ENCODE results near the gene ZNF747.
"Not testable (repeated sequence)": the region's sequence is repeated elsewhere in the genome, so short reads cannot be mapped to it uniquely, and the experiment has no call there.

Gene ZNF747

DNA sequence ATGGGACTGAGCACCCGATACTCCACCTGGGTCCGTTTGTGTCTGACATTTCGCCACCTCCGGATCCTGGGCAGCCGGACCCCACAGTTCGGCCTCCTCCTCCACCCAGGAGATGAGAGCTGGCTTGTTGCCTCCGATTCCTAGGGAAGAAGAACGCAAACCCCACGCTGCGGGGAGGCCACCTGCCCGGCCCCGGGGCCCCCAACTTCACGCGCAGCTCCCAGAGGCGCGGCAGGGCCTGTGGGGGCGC lies 23.0 kb upstream of the ZNF747 start:
- DNase-seq: peak; percentile 64

DNA sequence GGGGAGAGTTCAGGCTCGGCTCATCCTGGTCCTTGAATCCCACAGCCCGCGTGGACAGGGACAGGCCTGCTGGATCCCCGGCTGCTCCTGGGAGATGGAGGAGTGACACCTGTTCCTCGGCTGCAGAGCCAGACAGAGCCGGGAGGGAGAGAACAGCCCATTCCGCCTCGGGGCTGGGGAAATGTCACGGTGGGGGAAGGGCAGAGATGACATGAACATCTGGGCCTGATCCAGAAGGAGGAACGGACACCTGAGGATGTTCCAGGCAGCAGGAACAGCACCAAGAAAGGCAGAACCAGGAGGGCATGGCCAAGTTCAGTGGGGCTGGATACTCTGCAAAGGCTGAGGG lies 21.4 kb upstream of the ZNF747 start:
- no peak for DNase-seq

DNA sequence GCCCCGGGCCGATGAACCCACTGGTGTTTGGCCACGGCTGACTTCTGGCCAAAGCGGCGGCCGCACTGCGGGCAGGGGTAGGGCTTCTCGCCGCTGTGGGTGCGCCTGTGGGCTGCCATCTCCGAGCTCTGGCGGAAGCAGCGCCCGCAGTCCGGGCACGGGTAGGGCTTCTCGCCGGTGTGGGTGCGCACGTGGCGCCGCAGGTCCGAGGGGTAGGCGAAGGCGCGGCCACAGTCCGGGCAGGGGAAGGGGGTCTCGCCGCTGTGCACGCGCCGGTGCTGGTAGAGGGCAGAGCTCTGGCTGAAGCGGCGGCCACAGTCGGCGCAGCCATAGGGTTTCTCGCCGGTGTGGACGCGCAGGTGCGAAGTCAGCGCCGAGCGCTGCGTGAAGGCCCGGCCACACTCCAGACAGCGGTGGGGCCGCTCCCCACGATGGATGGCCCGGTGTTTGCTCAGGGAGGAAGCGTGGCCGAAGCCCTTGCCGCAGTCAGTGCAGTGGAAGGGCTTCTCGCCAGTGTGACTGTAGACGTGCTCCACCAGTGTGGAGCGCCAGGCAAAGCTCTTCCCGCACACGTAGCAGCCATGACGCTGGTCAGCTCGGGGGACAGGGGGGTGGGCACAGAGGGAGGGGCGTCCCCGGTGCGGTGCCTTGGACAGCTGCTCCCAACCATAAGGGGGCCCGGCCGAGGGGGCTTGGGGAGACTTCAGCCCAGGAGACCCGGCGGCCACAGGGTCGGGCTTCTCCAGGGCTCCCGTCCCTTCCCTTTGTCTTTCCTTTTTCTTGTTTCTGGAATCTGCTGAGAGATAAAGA lies 20.9 kb upstream of the ZNF747 start:
- DNase-seq: no peak

DNA sequence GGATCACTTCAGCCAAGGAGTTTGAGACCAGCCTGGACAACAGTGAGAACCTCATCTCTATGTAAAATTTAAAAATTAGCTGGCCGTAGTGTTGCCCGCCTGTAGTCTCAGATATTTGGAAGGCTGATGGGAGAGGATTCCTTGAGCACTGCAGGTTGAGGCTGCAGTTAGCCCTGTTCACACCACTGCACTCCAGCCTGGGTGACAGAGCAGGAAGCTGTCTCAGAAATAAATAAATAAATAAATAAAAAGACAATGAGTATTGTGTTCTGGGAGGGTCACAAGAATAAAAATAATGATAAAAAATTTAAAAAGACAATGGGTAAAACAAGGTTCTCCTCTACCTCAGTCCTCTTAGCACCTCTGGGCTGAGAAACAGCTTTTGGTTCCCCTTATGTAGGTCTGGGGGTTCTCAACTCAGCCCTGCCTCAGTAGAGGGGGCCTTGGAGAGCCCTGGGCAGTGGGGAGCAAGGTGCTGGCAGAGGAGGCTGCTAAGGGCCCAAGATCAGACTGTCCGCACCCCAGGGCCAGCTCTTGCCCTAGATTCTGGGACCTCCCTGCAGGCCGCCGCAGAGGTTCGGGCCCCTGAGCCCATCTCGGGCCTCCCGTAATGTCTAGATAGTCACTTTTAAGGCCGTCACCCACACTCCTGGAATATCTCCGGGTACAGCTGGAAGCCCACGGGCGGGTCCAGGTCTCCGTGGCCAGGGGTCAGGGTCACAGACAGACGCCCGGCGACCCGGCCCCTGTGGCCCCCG lies 20.1 kb upstream of the ZNF747 start:
- DNase-seq: no peak

DNA sequence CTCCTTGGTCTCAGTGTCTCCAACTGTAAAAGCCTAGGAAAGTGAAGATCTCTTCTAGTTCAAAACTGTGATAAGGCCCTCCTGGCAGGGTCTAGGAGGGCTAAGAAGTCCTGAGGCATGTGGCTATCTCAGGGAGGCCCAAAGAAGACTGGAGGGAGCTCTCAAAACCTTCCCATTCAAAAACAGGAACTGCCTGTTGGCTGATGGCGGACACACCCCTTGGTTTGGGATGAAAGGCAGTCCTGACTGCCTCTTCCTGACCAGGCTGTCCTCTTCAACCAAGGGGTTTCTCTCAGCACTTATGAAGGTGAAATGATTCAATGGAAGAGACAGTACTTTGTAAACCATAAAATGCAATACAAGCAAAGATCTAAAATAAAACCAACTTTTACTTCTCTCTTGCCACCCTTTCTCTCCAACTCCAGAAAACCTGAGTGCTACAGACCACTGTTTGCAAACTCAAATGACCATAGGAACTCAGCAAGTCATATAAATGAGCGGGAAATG lies 18.8 kb upstream of the ZNF747 start:
- DNase-seq: peak; percentile 88

DNA sequence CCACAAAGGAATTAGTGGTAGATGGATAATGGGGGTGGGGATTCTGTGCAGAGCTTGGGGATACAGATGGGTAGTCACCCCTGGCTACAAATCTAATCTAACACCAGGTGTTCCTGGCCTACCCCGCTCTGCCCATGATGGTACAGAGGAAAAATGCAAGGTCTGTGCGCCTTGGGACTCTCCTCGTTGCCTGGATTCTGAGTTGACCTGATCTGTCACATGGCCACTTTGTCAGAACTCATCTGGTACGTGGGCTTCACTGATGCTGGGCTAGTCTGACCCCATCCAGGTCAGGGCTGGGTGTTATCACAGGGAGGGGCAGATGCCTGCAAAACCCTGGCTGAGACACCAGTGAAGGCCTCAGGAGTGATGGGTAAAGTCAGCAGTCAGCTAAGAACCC lies 18.3 kb upstream of the ZNF747 start:
- no peak for DNase-seq

DNA sequence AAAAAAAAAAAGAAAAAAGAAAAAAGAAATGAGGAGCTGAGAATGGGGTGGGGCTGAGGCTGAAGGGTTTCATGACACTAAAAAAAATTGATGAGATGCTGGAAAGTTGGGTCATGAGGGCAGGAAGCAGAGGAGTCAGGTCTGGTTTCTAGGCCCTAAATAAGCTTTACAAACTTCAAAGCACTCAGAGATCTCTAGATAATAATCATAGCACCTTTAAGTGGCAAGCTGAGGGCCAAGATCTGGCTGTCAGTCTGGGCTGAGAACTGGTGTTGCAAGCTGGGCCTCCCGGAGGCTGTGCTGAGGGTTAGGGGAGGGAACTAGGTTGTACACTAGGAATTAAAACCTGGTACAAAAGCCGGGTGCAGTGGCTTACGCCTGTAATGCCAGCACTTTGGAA lies 17.1 kb upstream of the ZNF747 start:
- DNase-seq: no peak

DNA sequence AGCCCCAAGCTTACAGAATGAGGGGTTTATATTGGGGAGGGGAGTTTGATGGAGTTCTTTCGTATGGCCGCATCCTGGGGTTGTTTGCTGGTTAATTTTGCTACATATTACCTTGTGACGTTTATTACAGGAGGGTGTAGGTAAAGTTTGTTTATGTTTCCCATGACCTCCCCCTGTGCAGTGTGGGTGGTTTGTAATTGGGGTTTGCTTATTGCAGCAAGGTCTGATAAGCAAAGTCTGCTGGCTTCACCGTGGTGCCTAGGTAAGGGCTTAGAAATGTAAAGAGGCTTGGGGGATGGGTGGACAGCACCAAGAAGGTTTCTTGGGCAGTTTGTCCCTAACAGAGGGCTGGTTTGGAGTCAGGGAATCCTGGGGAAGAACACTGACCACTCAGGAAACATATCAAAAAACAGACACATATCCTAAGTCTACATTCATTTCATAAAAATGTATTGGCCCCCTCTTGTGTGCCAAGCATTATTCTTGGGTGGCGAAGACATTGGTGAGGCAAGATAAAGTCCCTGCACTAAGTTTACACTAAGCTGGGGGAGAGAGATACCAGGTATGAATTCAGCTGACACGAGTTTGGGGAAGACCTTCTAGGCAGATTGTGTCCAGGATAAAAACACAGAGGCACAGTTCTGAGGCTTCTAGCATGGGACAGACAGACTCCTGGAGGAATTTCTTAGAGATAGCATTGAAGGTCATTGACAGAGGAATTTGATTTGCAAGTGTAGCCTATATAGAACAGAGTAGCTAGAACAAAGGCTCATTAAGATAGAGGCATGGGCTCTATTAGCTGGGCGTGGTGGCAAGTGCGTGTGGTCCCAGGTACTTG lies 14.0 kb upstream of the ZNF747 start:
- DNase-seq: peak; percentile 55

DNA sequence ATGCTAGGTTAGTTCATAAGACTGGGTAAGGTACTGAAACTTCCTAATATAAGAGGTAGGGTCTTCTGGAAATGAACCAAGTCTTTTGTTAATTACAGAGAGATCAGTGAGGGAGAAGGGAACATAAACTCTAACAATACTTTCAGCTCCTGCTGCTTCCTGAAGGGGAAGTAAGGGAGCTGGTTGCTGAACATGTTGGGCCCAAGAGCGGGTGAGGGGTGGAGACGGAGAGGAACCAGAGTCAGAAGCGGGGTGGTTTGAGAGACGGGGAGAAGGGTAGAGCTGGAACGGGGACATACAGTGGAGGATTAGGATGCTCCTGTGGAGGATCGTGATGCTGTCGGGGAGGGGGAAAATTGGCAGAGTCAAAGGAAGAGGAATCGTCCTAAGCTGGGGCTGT lies 11.5 kb upstream of the ZNF747 start:
- no peak for DNase-seq

DNA sequence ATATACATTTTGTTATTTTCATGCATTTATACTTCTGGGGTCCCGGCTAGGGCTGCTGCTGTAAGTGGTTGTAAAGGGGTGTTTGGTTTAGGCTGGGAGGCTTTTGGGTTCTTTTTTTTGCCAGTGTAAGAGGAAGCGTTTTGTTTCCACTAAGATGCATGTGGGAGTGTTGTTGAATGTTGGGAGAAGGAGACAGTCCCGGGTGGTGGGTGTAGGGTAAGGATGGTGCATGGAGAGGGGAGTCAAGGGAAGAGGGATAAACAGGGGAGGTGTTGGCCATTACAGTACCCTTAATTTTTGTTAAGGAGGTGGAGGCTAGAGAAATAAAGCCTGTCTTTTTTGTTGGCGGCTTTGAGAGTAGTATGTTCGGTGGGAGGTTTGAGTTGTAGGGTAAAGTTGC lies 8.4 kb upstream of the ZNF747 start:
- DNase-seq: no peak

DNA sequence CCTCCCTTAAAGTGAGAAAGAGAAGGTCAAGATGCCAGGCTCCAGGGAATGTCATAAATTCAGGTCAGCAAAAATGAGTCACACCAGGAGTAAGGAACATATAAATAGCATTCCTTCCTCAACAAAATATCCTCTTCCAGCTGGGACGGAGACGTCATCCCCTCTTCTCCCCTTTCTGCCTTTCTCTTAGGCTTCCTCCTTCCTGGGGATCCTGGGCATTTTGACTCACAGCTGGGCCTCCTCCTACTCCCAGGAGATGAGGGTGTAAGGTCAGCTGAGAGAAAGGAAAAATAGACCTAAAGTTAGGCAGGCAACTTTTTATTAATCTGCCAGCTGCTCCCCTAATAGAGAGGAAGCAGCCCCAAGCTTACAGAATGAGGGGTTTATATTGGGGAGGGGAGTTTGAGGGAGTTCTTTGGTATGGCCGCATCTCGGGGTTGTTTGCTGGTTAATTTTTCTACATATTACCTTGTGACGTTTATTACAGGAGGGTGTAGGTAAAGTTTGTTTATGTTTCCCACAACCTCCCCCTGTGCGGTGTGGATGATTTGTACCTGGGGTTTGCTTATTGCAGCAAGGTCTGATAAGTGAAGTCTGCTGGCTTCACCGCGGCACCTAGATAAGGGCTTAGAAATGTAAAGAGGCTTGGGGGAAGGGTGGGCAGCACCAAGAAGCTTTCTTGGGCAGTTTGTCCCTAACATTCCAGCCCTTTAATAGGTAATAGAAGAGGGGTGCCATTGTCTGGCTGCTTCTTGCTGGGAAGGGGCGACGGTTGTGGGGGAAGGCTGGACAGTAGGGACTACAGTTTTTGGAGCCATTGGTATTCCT lies 7.1 kb upstream of the ZNF747 start:
- DNase-seq: peak; percentile 82

DNA sequence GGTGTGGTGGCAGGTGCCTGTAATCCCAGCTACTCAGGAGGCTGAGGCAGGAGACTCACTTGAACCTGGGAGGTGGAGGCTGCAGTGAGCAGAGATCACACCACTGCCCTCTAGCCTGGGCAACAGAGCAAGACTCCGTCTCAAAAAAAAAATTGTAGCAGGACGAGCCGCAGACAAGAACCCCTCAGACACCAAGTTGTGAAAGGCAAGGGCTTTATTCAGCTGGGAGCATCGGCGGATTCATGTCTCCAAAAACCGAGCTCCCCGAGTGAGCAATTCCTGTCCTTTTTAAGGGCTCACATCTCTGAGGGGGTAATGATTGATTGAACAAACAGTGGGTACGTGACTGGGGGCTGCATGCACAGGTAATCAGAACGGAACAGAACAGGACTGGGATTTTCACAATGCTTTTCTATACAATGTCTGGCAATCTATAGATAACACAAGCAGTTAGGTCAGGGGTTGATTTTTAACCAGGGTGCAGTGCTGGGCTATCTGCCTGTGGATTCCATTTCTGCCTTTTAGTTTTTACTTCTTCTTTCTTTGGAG lies 6.3 kb upstream of the ZNF747 start:
- DNase-seq: peak; percentile 90

DNA sequence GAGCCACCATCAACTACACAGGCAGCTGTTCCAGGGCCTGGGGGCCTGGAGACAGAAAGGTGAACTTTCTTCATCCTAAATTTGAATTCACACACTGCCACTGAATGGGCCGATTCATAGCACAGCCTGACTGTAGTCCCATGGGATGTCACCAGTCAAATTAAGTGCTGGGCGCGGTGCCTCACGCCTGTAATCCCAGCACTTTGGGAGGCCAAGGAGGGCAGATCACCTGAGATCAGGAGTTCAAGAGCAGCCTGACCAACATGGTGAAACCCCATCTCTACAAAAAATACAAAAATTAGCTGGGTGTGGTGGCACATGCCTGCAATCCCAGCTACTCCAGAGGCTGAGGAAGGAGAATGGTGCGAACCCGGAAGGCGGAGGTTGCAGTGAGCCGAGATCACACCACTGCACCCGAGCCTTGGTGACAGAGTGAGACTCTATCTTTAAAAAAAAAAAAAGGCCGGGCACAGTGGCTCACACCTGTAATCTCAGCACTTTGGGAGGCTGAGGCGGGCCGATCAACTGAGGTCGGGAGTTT lies 5.4 kb upstream of the ZNF747 start:
- DNase-seq: not testable (repeated sequence)

DNA sequence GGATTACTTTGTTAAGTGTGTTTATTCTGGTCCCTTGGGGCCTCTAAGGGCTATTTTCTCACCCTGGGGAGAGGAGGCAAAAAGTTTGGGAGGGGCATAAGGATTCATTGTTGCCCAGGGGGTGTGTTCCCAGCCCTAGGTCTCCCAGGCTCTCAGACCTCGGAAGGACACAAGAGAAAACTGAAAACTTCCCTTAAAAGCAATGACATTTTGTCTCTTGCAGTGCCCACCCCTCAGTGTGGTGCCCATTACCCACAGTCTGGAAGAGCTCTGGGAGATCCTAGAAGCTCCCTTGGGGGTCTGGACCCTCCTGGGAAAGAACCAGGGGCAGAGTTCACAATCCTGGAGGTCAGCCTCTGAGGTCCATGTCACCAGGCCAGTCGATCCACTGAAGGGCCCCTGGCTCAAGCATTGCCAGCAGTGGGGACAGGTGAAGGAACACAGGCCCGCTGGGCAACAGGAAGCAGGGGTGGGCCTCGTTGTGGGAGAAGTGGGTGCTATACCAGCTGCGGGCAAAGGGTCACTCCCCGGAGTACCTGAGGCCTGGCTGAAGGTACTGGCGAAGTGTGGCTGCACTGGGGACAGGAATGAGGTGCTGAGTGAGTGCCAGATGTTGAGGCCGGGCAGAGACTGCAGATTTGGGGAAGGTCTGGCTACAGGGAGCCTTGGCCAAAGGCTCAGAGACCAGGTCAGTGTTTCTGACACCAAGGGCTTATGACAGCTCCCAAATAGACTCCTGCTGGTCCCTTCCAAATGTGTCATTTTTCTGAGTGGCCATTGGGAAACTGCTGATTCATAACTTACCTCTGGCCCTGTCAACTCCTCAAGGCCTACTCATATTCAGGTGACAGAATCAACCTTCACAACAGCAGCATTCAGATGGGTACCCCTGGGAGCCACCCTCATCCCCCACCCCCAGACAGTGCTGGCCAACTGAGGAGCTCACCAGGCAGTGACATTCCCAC lies 4.6 kb upstream of the ZNF747 start:
- DNase-seq: no peak

DNA sequence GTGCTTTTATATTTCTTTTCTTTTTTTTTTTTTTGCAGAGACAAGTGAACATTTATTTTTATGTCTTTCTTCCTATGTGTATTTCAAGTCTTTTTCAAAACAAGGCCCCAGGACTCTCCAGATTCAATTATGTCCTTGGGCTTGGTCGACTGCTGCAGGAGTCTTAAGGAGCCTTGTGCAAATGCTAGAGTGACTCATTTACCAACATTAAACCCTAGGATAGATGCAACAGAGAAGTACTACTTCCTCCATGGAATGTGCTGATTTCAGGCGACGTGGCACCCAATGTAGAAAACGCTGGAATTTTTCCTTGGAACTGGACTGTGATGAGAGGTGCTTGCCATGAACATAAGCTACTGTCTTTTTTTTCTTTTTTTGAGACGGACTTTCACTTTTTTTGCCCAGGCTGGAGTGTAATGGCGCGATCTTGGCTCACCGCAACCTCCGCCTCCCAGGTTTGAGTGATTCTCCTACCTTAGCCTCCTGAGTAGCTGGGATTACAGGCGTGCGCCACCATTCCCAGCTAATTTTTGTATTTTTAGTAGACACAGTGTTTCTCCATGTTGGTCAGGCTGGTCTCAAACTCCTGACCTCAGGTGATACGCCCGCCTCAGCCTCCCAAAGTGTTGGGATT lies 1.9 kb upstream of the ZNF747 start:
- not testable (repeated sequence) for DNase-seq

DNA sequence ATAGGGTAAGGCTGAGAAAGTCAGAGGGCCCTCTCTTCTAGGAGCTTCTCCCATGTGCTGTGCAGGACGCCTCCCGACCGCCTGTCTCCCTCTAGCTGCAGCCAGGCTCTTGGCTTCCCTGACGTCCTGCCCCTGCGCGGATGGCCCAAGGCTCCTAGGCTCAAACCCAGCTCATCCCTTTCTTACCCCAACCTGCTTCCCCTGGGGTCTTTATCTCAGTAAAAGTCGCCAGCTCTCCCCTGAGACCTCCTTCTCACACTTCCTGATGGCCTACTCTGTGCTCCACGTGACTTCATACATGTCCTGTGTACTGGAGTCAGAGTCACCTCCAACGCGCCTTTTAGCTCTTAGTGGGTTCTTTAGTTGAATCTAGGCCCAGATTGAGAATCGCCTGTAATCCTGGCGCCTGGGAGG lies 1.1 kb upstream of the ZNF747 start:
- peak; percentile 93 for DNase-seq

DNA sequence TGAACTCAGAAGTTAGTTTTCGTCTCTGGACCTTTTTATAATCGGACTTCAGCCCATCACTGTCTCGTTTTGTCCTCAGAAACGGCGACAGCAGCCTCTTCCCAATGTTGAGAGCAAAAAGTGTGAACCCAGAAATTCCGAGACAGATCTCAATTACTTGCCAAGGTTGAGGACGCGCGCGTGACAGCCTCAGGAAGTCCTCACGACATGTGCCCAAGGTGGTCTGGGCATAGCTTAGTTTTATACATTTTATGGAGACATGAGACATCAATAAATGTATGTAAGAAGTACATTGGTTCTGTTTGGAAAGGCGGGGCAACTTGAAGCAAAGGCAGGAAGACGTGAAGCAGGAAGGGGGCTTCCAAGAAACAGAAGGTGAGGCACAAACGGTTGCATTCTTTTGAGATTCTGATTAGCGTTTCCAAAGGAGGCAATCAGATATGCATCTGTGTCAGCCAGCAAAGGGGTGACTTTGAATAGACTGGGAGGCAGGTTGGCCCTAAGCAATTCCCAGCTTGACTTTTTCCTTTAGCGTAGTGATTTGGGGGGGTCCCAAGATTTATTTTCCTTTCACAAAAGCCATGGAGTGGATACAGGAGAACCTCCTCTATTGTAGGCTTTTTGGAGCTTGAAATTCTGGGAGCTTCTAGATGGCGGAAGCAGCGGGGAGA lies 583 bp upstream of the ZNF747 start:
- DNase-seq: no peak

DNA sequence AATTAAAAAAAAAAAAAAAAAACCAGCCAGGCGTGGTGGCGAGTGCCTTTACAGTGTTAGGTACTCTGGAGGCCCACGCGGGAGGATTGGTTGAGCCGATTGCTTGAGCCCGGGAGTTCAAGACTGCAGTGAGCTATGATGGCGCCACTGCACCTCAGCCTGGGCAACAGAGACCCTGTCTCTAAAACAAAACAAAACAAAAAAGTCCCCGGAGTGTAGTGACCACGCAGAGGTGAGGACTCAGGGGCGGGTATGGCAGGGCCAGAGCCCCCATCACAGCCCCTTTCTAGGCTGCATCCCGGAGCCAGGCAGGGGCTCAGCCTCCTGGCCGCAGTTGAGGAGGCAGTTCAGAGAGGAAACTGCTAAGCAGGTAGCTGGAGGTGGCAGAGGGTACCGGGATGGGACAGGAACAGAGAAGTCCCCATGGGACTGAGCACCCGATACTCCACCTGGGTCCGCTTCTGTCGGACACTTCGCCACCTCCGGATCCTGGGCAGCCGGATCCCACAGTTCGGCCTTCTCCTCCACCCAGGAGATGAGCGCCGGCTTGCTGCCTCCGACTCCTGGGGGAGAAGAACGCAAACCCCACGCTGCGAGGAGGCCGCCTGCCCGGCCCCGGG lies 800 bp downstream of the ZNF747 start:
- DNase-seq: peak; percentile 61

DNA sequence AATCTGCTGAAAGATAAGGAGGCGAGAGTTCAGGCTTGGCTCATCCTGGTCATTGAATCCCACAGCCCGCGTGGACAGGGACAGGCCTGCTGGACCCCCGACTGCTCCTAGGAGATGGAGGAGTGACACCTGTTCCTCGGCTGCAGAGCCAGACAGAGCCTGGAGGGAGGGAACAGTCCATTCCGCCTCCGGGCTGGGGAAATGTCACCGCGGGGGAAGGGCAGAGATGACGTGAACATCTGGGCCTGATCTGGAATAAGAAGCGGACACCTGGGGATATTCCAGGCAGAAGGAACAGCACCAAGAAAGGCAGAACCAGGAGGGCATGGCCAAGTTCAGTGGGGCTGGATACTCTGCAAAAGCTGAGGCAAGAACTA lies 1.5 kb downstream of the ZNF747 start:
- DNase-seq: no peak
